ENCODE data around the gene PRDM15.

Gene PRDM15

GRCh38 chr21:41836166-41837015 lies 42.8 kb downstream of the PRDM15 start:
- peaks cover 14% of the 10 kb centered on the region for H3K36me3 Mint-ChIP-seq (ENCODE audit: insufficient read depth)
- H3K27ac Mint-ChIP-seq (ENCODE audit: low read depth) = no peak overlapping the region
- H3K9me3 Mint-ChIP-seq = peaks cover 7% of the 10 kb centered on the region
- ATAC-seq (replicated peaks; ENCODE audit: extremely low read depth, poor library complexity, severe bottlenecking) (no peak), DNase-seq (ENCODE audit: low spot score in 2 of 2) (no peak)
- no peaks in the 10 kb centered on the region for H3K27me3 Mint-ChIP-seq
- no peak overlapping the region for H3K4me3 Mint-ChIP-seq
- H3K4me1 Mint-ChIP-seq = no peaks in the 10 kb centered on the region

DNA sequence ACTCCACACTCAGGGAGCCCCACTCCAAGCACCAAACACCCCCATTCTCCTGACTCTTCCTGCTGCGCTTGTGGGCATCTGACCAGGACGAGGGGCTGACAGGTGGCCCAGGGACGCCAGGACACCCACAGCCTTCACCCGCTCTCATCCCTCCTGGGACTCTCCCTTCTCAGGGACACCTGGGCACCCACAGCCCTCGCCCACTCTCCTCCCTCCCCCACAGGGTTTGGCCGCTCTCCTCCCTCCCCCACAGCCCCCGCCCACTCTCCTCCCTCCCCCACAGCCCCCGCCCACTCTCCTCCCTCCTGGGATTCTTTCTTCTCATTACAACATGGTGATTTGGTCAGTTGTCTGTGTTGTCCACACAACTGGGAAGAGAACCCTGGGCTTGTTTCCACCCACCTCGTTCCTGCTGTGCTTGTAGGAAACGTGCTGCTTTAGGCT lies 43.4 kb downstream of the PRDM15 start:
- Mint-ChIP-seq H3K4me1 (no peaks in the 10 kb centered on the region), H3K36me3 (ENCODE audit: insufficient read depth) (peaks cover 14% of the 10 kb centered on the region), H3K9me3 (peaks cover 3% of the 10 kb centered on the region), H3K27me3 (no peaks in the 10 kb centered on the region), H3K27ac (ENCODE audit: low read depth) (no peak overlapping the region), H3K4me3 (no peak overlapping the region)
- DNase-seq (ENCODE audit: low spot score in 2 of 2) = no peak
- ATAC-seq (replicated peaks; ENCODE audit: extremely low read depth, poor library complexity, severe bottlenecking) = no peak

DNA sequence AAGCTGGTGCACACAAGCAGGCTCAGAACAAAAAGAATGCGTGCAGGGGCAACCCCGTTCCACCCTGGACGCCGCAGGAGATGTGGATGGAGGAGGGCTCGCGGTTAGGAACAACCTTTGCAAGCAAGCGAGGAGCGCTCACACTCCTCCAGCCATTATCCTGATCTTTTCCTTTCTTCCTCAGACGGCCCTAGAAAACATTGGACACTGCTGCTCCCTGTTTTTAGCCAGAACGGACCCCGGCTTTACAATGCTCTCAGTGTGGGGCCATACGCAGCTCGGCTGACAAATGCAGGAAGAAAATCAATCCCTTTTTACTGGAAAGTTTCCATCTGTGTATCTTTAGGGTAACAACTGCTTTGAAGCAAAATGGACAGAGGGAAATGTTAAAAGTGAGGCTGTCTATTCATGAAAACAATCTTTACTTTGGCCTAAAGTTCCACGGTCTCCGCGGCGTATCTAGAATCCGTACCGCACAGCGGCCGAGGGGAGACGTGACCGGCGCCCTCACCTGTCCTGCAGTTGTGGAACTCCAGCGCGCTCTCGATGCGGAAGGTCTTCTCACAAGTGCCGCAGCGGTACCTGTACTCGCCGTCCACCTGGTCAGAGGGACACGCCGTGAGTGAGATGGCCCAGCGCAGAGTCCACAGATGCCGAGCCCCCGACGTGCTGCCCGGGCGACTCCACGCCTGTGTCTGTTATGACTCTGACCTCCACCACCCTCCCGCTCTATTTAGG lies 44.0 kb downstream of the PRDM15 start:
- no peak for ATAC-seq (replicated peaks; ENCODE audit: extremely low read depth, poor library complexity, severe bottlenecking)
- Mint-ChIP-seq H3K27me3 (no peaks in the 10 kb centered on the region), H3K36me3 (ENCODE audit: insufficient read depth) (peaks cover 14% of the 10 kb centered on the region), H3K4me3 (no peak overlapping the region), H3K4me1 (no peaks in the 10 kb centered on the region), H3K27ac (ENCODE audit: low read depth) (no peak overlapping the region), H3K9me3 (no peaks in the 10 kb centered on the region)
- DNase-seq (ENCODE audit: low spot score in 2 of 2) = no peak

DNA sequence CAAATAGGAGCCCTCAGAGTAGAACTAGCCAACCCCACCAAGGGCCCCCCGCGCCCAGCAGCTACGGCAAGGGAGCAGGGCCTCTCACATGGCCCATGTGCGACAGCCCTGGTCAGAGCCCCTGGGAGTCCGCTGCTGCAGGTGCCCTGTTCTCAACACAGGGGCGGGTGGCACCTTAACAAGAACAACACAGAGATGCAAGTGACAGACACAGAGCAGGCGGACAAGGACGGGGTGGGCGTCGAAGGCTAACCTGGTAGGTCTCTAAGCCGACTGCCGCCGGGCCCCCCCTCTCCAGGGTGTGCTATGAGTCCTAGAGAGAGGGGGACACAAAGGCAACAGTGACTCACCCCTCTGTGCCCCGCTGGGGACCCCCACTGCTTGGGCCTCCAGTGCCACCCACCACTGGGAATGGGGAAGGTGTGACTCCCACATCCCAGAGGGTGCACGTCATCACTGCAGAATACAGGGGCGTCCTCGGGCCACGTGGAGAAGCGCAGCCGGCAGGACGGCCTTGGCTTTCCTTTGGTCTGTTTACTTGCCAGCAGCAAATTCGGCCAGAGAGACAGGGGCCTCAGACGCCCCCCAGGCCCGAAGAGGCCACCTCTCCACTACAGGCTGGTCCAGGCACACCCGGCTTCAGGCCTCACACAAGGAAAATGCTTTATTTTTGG lies 44.8 kb downstream of the PRDM15 start:
- H3K4me3 Mint-ChIP-seq = no peak overlapping the region

GRCh38 chr21:41833497-41834115 lies 45.5 kb downstream of the PRDM15 start:
- H3K4me1 Mint-ChIP-seq = no peaks in the 10 kb centered on the region
- H3K9me3 Mint-ChIP-seq = no peaks in the 10 kb centered on the region
- no peaks in the 10 kb centered on the region for H3K27me3 Mint-ChIP-seq
- ATAC-seq (replicated peaks; ENCODE audit: extremely low read depth, poor library complexity, severe bottlenecking) = no peak
- no peak overlapping the region for H3K4me3 Mint-ChIP-seq
- H3K36me3 Mint-ChIP-seq (ENCODE audit: insufficient read depth) = peaks cover 11% of the 10 kb centered on the region
- no peak for DNase-seq (ENCODE audit: low spot score in 2 of 2)
- no peak overlapping the region for H3K27ac Mint-ChIP-seq (ENCODE audit: low read depth)

More for the DNA sequence above, 44.8 kb downstream of the PRDM15 start:
- DNase-seq (ENCODE audit: low spot score in 2 of 2) = no peak
- Mint-ChIP-seq H3K27me3 (no peaks in the 10 kb centered on the region), H3K36me3 (ENCODE audit: insufficient read depth) (peaks cover 13% of the 10 kb centered on the region), H3K4me1 (no peaks in the 10 kb centered on the region), H3K27ac (ENCODE audit: low read depth) (no peak overlapping the region), H3K9me3 (no peaks in the 10 kb centered on the region)
- ATAC-seq (replicated peaks; ENCODE audit: extremely low read depth, poor library complexity, severe bottlenecking) = no peak

DNA sequence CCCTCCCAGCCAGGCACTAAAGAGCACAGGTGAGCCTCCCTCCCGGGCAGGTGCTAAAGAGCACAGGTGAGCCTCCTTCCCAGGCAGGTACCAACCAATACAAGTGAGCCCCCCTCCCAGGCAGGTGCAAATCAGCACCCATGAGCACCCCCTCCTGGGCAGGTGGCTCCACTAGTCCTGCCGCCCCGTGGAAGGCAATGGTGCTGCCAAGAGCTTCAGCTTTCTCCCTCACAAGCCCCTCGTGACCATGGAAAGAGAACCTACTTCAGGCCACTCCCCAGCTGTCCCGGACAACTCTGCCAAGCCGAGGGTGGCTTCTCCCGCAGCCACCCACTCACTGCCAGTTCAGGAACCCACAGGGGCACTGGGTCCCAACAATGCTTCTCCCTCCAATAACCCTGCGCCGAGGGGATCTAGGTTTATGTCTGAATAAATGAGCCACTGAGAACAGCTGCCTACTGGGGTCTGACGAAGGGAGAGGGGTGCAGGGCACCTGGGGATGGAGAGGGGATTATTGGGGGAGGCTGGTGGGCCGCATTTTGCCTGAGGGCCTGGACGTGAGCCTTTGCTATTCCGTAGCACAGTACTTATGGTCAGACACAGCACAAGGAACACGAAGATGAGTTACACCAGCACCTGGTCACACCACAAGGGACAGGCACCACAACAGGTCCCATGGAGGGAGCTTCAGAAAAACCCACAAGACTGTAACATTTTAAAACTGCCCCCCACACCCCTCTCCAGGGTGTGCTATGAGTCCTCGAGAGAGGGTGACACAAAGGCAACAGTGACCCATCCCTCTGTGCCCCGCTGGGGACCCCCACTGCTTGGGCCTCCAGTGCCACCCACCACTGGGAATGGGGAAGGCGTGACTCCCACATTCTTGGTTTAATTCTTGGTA lies 46.3 kb downstream of the PRDM15 start:
- ATAC-seq (replicated peaks; ENCODE audit: extremely low read depth, poor library complexity, severe bottlenecking) = no peak
- Mint-ChIP-seq H3K9me3 (no peaks in the 10 kb centered on the region), H3K27me3 (no peaks in the 10 kb centered on the region), H3K4me3 (no peak overlapping the region), H3K36me3 (ENCODE audit: insufficient read depth) (peaks cover 8% of the 10 kb centered on the region), H3K4me1 (no peaks in the 10 kb centered on the region), H3K27ac (ENCODE audit: low read depth) (no peak overlapping the region)
- no peak for DNase-seq (ENCODE audit: low spot score in 2 of 2)

DNA sequence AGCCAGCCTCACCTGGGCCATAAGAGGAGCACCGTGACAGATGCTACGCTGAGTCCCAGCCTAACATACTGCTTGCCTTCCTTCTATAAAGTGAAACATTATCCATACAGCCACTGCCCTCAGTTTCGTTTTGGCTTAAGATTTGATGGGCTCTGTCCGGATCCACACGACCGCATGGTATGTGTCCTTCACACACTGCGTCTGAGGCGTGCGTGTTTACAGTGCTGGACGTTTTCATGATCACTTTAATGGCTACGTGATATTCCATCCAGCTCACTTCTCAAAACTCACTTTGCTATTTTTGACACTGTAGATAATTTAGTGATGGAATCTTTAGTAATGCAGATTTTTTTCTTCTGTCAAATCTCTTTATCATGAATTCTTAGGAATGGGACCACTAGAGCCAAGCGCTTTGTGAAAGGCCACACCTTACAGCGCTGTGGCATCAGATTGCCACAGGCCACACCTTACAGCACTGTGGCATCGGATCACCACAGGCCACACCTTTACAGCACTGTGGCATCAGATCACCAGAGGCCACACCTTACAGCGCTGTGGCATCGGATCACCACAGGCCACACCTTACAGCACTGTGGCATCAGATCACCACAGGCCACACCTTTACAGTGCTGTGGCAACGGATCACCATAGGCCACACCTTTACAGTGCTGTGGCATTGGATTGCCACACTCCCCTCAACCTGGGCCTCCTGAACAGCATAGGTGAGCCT lies 47.1 kb downstream of the PRDM15 start:
- Mint-ChIP-seq H3K4me1 (no peaks in the 10 kb centered on the region), H3K9me3 (no peaks in the 10 kb centered on the region), H3K27ac (ENCODE audit: low read depth) (no peak overlapping the region), H3K27me3 (no peaks in the 10 kb centered on the region), H3K4me3 (no peak overlapping the region), H3K36me3 (ENCODE audit: insufficient read depth) (peaks cover 3% of the 10 kb centered on the region)
- DNase-seq (ENCODE audit: low spot score in 2 of 2) (no peak), ATAC-seq (replicated peaks; ENCODE audit: extremely low read depth, poor library complexity, severe bottlenecking) (no peak)

DNA sequence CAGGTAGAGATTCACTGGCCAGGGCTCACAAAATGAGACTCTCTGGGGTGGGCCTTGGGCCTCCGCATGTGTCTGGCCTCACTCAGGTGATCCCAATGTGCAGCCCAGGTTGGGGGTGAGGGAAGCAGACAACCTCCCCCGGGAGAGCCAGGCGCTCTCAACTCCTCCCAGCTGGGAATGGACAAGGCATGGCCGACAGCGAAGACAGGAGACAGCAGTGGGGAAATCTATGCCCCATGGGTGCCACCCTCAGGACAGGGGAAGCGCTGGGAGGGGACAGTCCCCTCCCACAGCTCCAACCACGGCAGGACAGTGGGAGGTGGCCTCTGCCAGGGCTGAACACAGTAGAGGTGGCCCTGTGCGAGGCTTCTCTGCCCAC lies 47.7 kb downstream of the PRDM15 start:
- peaks cover 2% of the 10 kb centered on the region for H3K36me3 Mint-ChIP-seq (ENCODE audit: insufficient read depth)
- ATAC-seq (replicated peaks; ENCODE audit: extremely low read depth, poor library complexity, severe bottlenecking) (no peak), DNase-seq (ENCODE audit: low spot score in 2 of 2) (no peak)
- no peaks in the 10 kb centered on the region for H3K27me3 Mint-ChIP-seq
- H3K4me3 Mint-ChIP-seq = no peak overlapping the region
- H3K27ac Mint-ChIP-seq (ENCODE audit: low read depth) = no peak overlapping the region
- H3K9me3 Mint-ChIP-seq = no peaks in the 10 kb centered on the region
- H3K4me1 Mint-ChIP-seq = no peaks in the 10 kb centered on the region

DNA sequence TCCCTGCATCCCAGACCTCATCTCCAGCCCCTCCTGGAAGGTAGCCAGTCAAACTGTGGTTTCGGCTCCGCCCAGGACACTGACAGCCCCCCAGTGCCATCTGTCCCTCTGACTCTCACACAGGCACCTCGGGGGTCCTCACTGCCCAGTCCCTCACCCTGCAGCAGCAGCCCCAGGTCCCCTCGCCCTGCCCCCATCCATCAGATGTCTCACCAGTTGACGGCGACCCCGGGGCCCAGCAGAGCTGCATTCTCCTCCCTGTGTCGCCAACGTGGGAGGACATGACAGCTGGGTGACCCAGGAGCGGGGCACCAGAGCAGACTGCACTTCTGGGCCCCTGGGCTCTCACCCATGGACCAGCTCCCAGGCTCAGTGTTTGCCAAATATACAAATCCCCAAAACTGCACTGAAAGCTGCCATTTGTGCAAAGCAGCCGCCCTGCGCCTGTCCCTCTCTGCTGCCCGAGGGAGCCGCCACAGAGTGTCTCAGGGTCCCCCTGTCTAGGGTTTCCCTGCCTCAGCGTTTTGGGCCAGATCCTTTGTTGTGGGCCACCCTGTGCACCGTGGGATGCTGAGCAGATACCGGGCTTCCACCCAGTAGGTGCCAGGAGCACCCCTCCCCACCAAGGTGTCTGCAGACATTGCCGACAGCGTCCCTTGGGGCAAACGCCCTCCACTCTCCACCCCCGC lies 48.2 kb downstream of the PRDM15 start:
- H3K27ac Mint-ChIP-seq (ENCODE audit: low read depth) = no peak overlapping the region
- H3K4me3 Mint-ChIP-seq = no peak overlapping the region
- no peaks in the 10 kb centered on the region for H3K9me3 Mint-ChIP-seq
- DNase-seq (ENCODE audit: low spot score in 2 of 2) (no peak), ATAC-seq (replicated peaks; ENCODE audit: extremely low read depth, poor library complexity, severe bottlenecking) (no peak)
- no peaks in the 10 kb centered on the region for H3K4me1 Mint-ChIP-seq
- H3K36me3 Mint-ChIP-seq (ENCODE audit: insufficient read depth) = peaks cover 3% of the 10 kb centered on the region
- no peaks in the 10 kb centered on the region for H3K27me3 Mint-ChIP-seq

DNA sequence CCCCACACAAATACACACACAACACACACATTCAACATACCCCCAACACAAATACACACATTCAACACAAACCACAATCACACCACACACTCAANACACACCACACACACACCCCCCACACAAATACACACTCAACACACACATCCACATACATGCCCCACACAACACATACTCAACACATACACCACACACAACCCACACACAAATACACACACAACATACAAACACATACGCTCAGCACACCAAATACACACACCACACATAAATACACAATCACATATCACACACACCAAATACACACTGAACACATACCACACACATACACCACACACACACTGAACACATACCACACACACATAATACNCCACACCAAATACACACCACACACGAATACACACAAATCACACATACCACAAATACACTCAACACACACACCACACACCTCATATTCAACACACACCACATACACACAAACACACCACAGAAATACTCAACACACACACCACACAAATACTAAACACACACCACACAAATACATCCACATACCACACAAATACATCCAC lies 48.9 kb downstream of the PRDM15 start:
- Mint-ChIP-seq H3K9me3 (no peaks in the 10 kb centered on the region), H3K4me1 (no peaks in the 10 kb centered on the region), H3K27ac (ENCODE audit: low read depth) (no peak overlapping the region), H3K27me3 (no peaks in the 10 kb centered on the region), H3K36me3 (ENCODE audit: insufficient read depth) (peaks cover 6% of the 10 kb centered on the region), H3K4me3 (no peak overlapping the region)
- ATAC-seq (replicated peaks; ENCODE audit: extremely low read depth, poor library complexity, severe bottlenecking) (no peak), DNase-seq (ENCODE audit: low spot score in 2 of 2) (no peak)

Measured in central memory CD8-positive, alpha-beta T cell (primary cell).